CD4-positive, alpha-beta T cell treated with Interferon gamma for 1 hour (primary cell): Measurements from ENCODE around the gene TLR1.
"Not testable (repeated sequence)": the region's sequence is repeated elsewhere in the genome, so short reads cannot be mapped to it uniquely, and the experiment has no call there.

Experiments
- DNase-seq: peaks from one replicate; pipeline ENCODE4 v3.0.0-alpha.2; 2020

Gene TLR1, protein sequence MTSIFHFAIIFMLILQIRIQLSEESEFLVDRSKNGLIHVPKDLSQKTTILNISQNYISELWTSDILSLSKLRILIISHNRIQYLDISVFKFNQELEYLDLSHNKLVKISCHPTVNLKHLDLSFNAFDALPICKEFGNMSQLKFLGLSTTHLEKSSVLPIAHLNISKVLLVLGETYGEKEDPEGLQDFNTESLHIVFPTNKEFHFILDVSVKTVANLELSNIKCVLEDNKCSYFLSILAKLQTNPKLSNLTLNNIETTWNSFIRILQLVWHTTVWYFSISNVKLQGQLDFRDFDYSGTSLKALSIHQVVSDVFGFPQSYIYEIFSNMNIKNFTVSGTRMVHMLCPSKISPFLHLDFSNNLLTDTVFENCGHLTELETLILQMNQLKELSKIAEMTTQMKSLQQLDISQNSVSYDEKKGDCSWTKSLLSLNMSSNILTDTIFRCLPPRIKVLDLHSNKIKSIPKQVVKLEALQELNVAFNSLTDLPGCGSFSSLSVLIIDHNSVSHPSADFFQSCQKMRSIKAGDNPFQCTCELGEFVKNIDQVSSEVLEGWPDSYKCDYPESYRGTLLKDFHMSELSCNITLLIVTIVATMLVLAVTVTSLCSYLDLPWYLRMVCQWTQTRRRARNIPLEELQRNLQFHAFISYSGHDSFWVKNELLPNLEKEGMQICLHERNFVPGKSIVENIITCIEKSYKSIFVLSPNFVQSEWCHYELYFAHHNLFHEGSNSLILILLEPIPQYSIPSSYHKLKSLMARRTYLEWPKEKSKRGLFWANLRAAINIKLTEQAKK

DNA sequence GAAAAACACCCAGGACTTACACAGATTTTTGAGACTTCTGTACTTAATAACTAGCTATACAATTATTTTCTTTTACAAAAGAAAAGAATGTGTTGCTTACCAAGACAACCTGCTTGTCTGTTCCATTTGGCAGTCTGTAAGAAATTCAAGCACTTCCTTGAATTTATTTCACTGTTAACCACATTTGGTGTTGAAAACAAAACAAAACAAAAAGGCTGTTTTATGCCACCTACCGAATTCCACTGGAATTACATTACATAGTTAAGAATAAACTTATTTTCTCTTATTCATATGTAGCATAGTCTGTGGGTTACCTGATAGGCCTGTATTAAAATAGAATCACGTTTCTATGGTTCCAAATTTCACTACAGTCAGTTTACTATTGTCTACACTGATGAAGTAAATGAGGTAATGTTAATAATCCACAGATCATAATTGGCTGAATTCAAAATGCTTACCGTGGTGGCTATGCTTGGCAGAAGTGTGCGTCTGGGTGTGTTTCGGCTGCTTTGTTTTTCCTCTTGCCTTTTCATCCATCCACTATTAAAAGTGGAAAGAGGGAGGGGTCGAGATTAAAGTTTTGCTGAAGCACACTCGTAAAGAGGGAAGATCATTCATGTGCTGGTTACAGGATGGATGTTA, at the start of gene TLR1:
TSS of gene TLR1 (minus strand) at position 138 of the 642 bp plus-strand sequence. CDS start 5,960 bp downstream, outside the sequence.
- DNase-seq, result peak; percentile 35

DNA sequence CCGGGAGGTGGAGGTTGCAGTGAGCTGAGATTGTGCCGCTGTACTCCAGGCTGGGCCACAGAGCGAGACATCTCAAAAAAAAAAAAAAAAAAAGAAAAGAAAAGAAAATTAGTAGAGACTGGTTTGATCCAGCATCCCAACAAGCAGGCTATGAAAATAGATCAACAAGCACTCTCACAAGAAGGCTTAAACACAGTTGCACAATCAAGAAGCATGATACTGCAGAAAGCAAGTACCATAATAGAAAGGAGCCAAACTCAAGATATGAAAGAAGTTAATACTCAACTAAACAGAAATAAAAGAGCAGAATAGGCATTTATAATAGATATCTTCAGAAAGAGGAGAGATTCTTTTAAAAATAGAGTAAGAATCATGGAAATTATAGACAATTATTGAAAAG, 41.4 kb upstream of the TLR1 start:
- no peak for DNase-seq

DNA sequence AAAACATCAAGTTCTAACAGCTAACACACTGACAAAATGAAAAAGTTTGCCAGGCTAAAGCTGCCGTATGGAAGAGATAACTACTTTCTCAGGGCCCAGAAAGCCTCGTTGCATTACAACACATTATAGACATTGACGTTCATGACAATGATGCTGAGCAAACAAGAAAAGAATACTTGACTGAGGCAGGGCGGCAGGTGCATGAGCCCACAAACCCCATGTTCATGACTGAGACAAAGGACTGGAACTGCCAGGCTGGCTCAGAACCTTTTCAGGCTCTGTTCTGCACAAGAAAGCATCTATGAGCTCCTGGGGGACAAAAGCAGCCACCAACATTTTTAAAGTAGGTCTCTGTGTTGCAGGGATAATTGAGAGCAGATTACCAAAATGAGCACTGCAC, 38.4 kb upstream of the TLR1 start:
- DNase-seq, result no peak

DNA sequence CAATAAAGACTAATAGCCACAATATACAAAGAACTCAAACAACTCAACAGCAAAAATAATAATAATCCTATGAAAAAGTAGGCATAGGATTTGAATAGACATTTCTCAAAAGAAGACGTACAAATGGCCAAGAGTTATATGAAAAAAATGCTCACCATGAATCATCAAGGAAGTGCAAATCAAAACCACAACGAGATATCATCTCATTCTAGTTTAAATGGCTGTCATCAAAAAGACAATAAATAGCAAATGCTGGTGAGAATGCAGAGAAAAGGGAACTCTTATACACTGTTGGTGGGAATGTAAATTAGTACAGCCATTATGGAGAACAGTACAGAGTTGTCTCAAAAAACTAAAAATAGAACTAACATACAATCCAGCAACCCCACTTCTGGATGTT, 33.3 kb upstream of the TLR1 start:
- no peak for DNase-seq

DNA sequence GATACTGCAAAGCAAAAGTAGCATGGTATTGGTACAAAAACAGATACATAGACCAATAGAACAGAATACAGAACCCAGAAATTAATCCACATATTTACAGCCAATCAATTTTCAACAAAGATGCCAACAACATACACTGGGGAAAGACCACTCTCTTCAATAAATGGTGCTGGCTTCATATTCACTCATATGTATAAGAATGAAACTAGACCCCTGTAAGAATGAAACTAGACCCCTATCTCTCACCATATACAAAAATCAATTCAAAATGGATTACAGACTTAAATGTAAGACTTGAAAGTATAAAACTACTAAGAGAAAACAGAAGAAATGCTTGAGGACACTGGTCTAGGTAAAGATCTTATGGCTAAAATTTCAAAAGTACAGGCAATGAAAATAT, 32.7 kb upstream of the TLR1 start:
- DNase-seq, result no peak

DNA sequence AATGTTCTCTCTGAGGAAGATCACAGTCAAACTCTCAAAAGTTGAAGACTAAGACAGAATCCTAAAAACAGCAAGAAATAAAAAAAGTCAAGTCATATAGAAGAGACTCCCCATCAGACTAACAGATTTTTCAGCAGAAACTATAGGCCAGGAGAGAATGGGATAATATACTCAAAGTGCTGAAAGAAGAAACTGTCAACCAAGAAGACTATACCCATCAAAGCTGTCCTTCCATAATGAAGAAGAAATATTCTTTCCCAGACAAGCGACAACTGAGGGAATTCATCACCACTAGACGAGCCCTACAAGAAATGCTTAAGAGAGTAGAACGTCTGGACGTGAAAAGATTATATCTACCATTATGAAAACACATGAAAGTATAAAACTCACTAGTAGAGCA, 30.0 kb upstream of the TLR1 start:
- DNase-seq, result no peak

DNA sequence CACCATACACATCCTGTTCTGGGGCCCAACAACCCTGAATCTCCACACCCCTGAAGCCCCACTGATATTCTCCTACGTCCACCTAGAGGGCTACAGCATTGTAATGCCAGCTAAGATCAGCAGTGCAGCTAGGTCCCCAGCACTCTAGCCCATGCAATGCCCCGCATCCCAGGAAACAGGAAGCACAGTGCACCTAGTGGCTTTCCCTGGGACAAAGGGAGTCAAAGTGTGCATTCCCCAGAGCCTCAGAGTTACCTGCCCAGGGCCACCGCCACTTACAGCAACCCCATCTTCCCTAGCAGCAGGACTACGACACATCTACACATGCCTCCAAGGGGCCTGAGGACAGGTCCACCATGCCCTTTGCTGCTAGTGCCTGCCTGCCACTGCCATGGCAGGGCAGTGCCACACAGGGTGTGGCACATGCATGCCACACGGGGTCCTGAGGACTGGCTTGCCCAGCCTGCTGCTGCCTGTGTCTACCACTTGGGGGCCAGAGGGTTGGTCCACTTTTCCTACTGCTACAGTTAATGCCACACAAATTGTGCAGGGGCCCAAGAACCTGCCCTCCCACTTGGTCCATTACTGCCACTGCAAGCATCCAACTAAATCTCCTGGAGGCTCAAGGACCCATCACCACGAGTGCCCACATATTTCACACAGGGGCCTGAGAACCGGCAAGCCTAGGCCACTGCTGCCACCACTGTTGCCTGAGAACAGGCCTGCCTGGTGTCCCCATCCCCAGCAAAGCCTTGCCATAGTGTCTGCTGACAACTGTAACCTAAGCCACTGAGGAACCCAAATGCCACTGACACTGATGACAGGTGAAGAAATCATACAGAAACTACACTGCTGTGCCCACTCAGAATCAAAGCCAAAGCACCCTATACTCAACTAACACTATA, 28.3 kb upstream of the TLR1 start:
- no peak for DNase-seq

DNA sequence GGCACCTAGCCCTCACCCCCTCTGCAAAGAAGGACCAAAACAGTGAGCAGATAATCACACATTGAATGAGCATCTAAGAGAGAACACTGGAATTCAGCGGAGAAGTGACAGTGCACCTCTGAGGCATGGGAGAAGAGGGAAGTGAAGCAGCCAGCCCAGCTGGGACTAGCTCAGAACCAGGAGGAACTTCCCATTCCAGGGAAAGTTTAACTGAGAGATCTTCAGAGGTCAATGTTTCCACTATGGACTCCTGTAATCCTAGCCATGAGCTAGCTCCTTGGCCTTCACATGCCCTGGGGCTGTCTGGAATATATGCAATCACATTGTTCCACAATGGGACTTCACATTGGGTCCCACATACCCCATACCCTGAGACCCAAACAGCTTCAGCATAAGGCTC, 27.6 kb upstream of the TLR1 start:
- no peak for DNase-seq

DNA sequence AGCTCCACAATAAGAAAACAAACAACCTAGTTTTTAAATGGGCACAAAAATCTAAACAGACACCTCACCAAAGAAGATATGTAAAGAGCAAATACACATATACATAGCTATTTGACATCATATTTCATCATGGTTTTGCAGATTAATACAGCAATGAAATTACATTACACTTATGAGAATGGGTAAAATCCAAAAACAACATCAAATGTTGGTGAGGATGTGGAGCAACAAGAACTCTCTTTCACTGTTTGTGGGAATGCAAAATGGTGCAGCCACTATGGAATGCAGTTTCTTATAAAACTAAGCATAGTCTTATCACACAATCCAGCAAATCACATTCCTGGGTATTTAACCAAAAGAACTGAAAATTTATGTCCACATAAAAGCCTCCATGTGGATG, 27.1 kb upstream of the TLR1 start:
- no peak for DNase-seq

DNA sequence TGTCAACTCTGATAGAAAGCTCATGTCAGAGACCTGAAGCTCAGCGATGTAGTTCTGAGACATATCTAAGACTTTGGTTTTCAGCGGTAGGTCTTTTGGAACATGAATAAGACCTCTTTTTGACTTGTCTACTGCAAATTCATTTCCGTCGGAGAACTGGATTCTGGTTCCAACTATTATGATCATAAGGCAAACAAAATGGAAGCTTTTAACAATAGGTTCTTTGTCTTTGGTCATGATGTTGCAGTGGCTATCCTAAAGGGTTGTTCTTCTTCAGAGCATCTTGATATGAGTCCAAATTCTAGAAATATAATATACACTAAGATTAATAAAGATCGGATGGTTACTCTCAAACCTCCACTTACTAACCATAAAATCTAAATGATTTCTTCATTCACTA, 24.6 kb upstream of the TLR1 start:
- DNase-seq, result no peak

DNA sequence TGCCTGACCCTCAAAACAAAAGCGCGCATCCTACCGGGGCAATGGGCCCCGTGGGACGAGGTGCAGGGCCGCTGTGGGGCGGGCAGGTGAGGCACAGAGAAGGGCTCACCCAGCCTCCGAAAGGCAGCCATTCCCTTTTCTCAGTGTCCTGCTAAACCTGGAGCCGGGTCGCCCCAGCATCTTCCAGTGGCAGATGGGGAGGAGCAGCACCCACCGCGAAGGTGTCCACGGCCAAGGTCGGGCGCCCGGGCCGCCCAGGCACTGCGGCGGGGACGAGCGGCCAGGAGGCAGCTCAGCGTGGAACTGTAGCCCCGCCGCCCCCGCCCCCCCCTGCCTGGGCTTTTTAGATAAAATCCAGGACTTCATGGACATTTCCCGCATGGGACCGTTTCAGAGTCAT, 19.2 kb upstream of the TLR1 start:
- no peak for DNase-seq

DNA sequence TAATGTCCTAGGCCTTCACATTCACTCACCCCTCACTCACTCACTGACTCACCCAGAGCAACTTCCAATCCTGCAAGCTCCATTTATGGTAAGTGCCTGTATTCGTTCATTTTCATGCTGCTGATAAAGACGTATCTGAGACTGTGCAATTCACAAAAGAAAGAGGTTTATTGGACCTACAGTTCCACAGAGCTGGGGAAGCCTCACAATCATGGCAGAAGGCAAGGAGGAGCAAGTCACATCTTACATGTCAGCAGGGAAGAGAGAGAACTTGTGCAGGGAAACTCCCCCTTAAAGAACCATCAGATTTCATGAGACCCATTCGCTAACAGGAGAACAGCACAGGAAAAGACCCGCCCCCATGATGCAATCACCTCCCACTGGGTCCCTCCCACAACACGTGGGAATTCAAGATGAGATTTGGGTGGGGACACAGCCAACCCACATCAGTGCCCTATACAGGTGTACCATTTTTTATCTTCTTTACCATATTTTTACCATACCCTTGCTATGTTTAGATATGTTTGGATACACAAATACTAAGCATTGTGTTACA, 18.2 kb upstream of the TLR1 start:
- DNase-seq, result no peak

DNA sequence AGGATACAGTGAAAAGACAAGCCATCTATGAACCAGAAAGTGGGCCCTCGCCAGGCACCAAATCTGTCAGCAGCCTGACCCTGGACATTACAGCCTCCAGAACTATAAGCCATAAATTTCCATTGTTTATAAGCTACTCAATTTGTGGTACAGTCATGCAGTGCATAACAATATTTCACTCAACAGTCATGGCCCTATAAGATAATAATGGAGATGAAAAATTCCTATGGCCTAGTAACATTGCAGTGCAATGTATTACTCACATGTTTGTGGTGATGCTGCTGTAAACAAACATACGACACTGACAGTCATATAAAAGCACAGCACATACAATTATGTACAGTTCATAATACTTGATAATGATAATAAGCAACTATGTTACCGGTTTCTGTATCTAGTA, 17.1 kb upstream of the TLR1 start:
- DNase-seq, result no peak

DNA sequence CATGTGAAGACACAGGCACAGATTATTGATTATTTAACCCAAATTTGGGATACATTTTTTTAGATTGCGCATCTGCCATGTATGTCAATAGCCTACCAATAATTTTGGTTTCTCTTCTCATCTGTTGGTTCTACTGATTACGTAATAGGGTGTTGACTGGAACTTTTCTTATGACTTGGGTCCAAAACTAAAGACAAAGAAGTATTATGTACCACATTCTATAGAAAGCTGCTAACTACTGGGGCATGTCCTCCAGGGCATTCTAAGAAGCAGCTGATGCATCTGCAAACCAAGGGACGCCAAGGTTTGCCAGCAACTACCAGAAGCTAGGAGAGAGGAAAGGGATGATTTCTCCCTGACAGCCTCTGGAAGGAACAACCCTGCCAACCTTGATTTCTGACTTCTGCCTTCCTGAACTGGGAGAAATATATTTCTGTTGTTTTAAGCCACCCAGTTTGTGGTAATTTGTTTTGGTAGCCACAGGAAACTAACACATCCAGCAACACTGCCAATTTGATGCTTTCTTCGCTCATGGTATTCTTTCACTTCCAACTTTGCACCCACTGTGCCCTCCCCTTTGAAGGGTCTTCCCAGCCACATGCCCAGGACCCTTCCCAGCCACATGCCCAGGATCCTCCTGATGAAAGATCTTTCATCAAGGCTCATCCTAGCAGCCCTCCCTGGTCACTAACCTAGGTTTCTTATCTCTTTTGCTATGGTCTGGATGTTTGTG, 15.9 kb upstream of the TLR1 start:
- no peak for DNase-seq

DNA sequence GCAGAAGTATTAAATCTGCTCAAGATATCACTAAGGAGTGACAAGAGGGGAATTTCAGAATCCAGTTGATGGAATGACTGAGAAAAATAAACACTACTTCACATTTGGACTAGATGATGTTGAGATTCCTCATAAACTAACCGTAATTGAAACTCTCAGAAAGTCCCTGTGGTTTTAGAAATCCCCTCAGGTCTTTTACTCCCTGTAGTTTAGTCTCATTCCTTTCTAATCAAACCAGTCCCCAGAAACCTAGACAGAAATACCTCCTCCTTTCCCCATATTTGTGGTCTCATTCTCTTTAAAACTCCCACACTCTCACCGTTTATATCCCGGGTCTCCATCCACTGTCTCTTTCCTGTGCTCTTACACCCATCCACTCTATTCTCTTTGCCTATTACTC, 15.0 kb upstream of the TLR1 start:
- no peak for DNase-seq

DNA sequence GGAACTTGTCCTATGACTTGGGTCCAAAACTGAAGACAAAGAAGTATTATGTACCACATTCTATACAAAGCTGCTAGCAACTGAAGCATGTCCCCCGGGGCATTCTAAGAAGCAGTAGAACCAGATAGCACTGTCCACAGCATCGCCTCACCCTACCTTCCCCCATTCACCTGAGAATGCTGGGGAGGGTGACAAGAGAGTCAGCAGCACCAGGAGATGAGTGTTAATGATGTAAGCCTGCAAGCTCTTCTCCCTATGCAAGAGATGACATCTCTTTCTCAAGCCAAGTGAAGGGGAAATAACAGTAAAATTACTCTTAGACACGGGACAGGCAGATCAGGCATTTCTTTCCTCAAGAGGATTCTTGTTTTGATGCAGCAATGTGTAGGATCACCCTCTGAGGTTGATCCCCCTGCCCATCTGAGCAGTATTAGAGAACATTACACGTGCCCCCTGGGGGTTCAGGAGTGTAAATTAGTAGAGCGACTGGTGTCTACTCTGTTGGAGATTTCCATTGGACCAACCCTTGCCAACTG, 13.9 kb upstream of the TLR1 start:
- DNase-seq, result no peak

DNA sequence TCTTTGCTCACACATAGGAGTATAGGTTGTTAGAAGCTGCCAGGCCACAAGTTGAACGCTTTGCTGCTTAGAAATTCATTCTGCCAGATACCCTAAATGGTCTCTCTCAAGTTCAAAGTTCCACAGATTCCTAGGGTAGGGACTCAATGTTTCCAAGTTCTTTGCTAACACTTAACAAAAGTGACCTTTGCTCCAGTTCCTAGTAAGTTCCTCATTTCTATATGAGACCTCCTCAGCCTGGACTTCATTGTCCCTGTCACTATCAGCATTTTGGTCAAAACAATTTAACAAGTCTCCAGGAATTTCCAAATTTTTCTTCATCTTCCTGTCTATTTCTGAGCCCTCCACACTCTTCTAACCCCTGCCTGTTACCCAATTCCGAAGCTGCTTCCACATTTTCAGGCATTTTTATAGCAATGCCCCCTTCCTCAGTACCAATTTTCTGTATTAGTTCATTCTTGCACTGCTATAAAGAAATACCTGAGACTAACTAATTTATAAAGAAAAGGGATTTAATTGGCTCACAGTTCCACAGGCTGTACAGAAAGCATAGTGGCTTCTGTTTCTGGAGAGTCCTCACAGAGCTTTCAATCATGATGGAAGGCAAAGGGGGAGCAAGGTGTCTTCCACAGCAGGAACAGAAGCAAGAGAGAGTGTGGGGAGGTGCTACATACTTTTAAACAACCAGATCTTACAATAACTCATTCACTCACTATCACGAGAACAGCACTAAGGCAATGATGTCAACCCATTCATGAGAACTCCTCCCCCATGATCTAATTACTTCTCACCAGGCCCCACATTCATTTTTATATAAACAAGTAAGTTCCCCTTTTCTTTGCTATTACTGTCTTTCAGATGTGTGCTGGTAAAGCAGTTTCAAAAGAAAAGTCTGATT, 11.5 kb upstream of the TLR1 start:
- DNase-seq, result peak; percentile 3

DNA sequence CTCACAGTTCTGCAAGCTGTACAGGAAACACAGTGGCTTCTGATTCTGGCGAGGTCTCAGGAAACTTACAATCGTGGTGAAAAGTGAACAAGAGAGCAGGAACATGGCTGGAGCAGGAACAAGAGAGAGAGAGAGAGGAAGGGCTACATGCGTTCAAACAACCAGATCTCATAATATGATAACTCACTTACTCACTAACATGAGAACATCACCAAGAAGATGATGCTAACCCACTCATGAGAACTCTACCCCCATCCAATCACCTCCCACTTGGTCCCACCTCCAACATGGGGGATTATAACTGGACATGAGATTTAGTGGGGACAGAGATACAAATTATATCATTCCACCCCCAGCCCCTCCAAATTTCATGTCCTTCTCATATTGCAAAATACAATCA, 9.8 kb upstream of the TLR1 start:
- no peak for DNase-seq

DNA sequence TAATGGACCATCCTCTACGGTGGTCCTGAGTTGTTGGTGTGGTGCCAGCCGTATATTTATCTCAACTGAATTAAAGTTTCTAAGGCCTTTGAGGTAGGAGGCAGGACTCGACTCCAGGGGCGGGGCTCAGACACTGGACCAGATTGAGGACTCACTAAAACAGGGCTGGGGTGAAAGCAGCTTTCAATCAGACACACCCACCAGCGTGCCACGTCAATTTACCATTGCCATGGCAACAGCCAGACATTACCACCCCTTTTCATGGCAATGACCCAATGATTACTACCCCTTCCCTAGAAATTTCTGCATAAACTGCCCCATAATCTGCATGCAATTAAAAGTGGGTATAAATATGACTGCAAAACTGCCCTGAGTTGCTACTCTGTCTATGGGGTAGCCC, 6.7 kb upstream of the TLR1 start:
- DNase-seq, result no peak

DNA sequence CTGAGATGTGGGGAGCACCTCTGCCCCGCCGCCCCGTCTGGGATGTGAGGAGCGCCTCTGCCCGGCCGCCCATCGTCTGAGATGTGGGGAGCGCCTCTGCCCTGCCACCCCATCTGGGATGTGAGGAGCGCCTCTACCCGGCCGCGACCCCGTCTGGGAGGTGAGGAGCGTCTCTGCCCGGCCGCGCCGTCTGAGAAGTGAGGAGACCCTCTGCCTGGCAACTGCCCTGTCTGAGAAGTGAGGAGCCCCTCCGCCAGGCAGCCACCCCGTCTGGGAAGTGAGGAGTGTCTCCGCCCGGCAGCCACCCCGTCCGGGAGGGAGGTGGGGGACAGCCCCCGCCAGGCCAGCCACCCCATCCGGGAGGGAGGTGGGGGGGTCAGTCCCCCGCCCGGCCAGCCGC, 2.9 kb upstream of the TLR1 start:
- not testable (repeated sequence) for DNase-seq
